ENCODE measurements around the gene FARSA.
A peak's percentile ranks its signal among the peaks of the same experiment; 100 is the strongest.
"Not testable (repeated sequence)": the region's sequence is repeated elsewhere in the genome, so short reads cannot be mapped to it uniquely, and the experiment has no call there.

The FARSA gene

GRCh38 chr19:12953799-12954611, 20.5 kb upstream of the FARSA start:
- H2AK5ac ChIP-seq (ENCODE audit: low read depth, low read length) = no peak overlapping the region
- H4K8ac ChIP-seq (ENCODE audit: low read depth, low read length) = no peak overlapping the region
- no peak for DNase-seq (ENCODE audit: low spot score)
- H3K36me3 ChIP-seq (replicated peaks in 1 of 2; ENCODE audit: control insufficient read depth in 2 of 2, insufficient read depth in 2 of 2, low read length in 2 of 2) = peaks cover 36 to 68% of the 10 kb centered on the region in 2 donors
- no peak overlapping the region for H3K18ac ChIP-seq (ENCODE audit: low read length)
- no CpG with 5 or more reads among the region's 12 CpGs for WGBS, 2 donors (ENCODE audit: extremely low coverage in 2 of 2, insufficient read length in 2 of 2, insufficient replicate concordance in 1 of 2)
- no peak overlapping the region for H2BK12ac ChIP-seq (ENCODE audit: low read length)
- no peak overlapping the region for H3K23ac ChIP-seq (ENCODE audit: low read depth, low read length, poor library complexity)
- no peak overlapping the region for H3K9ac ChIP-seq (ENCODE audit: low read depth, low read length, poor library complexity)
- H3K4ac ChIP-seq (ENCODE audit: low read length) = no peak overlapping the region
- no peak overlapping the region for H2BK120ac ChIP-seq (ENCODE audit: low read depth, low read length)
- no peak overlapping the region for H2AFZ ChIP-seq (ENCODE audit: low read length)
- H2BK15ac ChIP-seq (ENCODE audit: low read length) = no peak overlapping the region
- no peak overlapping the region for H3K14ac ChIP-seq (ENCODE audit: low read length)
- no peaks in the 10 kb centered on the region for H3K4me1 ChIP-seq (ENCODE audit: control insufficient read depth in 2 of 2, insufficient read depth in 1 of 2, low read depth in 1 of 2, low read length in 2 of 2)
- no peaks in the 10 kb centered on the region for H3K9me3 ChIP-seq (replicated peaks in 1 of 2; ENCODE audit: control insufficient read depth in 2 of 2, insufficient read depth in 1 of 2, low read depth in 1 of 2, low read length in 2 of 2)
- H3K4me2 ChIP-seq (ENCODE audit: insufficient read depth, low read length, poor library complexity, severe bottlenecking) = no peak overlapping the region
- no peaks in the 10 kb centered on the region for H3K27me3 ChIP-seq (ENCODE audit: control insufficient read depth in 3 of 3, insufficient read depth in 3 of 3, low read depth in 1 of 3, low read length in 3 of 3)
- peak overlapping the region; percentile 43 for H2BK5ac ChIP-seq (ENCODE audit: low read length)
- H3K79me1 ChIP-seq (ENCODE audit: low read depth, low read length) = peaks cover 11% of the 10 kb centered on the region
- H3K4me3 ChIP-seq (ENCODE audit: low read length in 2 of 2) = no peak overlapping the region
- no peak overlapping the region for H4K91ac ChIP-seq (ENCODE audit: low read depth, low read length, poor library complexity)
- H3K27ac ChIP-seq (replicated peaks; ENCODE audit: low read length) = no peak overlapping the region

DNA sequence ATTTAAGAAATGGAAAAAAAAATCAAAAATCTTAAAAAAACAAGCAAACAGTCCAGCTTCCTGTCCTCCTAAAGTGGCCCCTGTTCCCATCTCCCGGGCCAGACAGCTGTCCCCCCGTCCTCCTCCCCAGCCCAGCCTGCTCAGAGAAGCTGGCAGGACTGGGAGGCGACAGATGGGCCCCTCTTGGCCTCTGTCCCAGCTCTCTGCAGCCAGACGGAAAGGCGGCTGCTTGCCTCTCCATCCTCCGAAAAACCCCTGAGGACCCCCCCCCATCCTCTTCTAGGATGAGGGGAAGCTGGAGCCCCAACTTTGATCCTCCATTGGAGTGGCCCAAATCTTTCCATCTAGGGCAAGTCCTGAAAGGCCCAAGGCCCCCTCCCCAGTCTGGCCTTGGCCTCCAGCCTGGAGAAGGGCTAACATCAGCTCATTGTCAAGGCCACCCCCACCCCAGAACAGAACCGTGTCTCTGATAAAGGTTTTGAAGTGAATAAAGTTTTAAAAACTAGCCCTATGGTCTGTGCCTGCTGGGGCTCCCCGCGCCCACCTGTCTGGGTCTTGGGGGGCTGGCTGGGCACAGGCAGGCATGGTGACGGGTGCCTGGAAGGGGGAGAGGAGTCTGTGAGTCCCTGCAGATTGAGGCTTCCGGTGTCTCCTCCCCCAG, 19.8 kb upstream of the FARSA start:
- Histone ChIP-seq H3K4ac (ENCODE audit: low read length) (no peak overlapping the region), H2AFZ (ENCODE audit: low read length) (no peak overlapping the region), H4K91ac (ENCODE audit: low read depth, low read length, poor library complexity) (no peak overlapping the region), H2BK120ac (ENCODE audit: low read depth, low read length) (no peak overlapping the region), H2AK5ac (ENCODE audit: low read depth, low read length) (no peak overlapping the region), H2BK5ac (ENCODE audit: low read length) (peak overlapping the region; percentile 43), H2BK12ac (ENCODE audit: low read length) (no peak overlapping the region), H3K23ac (ENCODE audit: low read depth, low read length, poor library complexity) (no peak overlapping the region), H3K9me3 (replicated peaks in 1 of 2; ENCODE audit: control insufficient read depth in 2 of 2, insufficient read depth in 1 of 2, low read depth in 1 of 2, low read length in 2 of 2) (no peaks in the 10 kb centered on the region), H3K27ac (replicated peaks; ENCODE audit: low read length) (no peak overlapping the region), H3K4me3 (ENCODE audit: low read length in 2 of 2) (no peak overlapping the region), H3K79me1 (ENCODE audit: low read depth, low read length) (peaks cover 15% of the 10 kb centered on the region), H4K8ac (ENCODE audit: low read depth, low read length) (no peak overlapping the region), H3K18ac (ENCODE audit: low read length) (no peak overlapping the region), H3K4me1 (ENCODE audit: control insufficient read depth in 2 of 2, insufficient read depth in 1 of 2, low read depth in 1 of 2, low read length in 2 of 2) (no peaks in the 10 kb centered on the region), H3K4me2 (ENCODE audit: insufficient read depth, low read length, poor library complexity, severe bottlenecking) (no peak overlapping the region), H3K9ac (ENCODE audit: low read depth, low read length, poor library complexity) (no peak overlapping the region), H3K27me3 (ENCODE audit: control insufficient read depth in 3 of 3, insufficient read depth in 3 of 3, low read depth in 1 of 3, low read length in 3 of 3) (no peaks in the 10 kb centered on the region), H2BK15ac (ENCODE audit: low read length) (no peak overlapping the region), H3K14ac (ENCODE audit: low read length) (no peak overlapping the region), H3K36me3 (replicated peaks in 1 of 2; ENCODE audit: control insufficient read depth in 2 of 2, insufficient read depth in 2 of 2, low read length in 2 of 2) (peaks cover 43 to 75% of the 10 kb centered on the region in 2 donors)
- no peak for DNase-seq (ENCODE audit: low spot score)
- WGBS, 2 donors (ENCODE audit: extremely low coverage in 2 of 2, insufficient read length in 2 of 2, insufficient replicate concordance in 1 of 2) = no CpG with 5 or more reads among the region's 11 CpGs

- Histone ChIP-seq H4K91ac (ENCODE audit: low read depth, low read length, poor library complexity) (no peak overlapping the region), H2BK15ac (ENCODE audit: low read length) (no peak overlapping the region), H3K9me3 (replicated peaks in 1 of 2; ENCODE audit: control insufficient read depth in 2 of 2, insufficient read depth in 1 of 2, low read depth in 1 of 2, low read length in 2 of 2) (no peaks in the 10 kb centered on the region), H2AFZ (ENCODE audit: low read length) (no peak overlapping the region), H4K8ac (ENCODE audit: low read depth, low read length) (no peak overlapping the region), H2BK5ac (ENCODE audit: low read length) (no peak overlapping the region), H3K4me2 (ENCODE audit: insufficient read depth, low read length, poor library complexity, severe bottlenecking) (no peak overlapping the region), H2BK12ac (ENCODE audit: low read length) (no peak overlapping the region), H3K14ac (ENCODE audit: low read length) (no peak overlapping the region), H3K18ac (ENCODE audit: low read length) (no peak overlapping the region), H3K36me3 (replicated peaks in 1 of 2; ENCODE audit: control insufficient read depth in 2 of 2, insufficient read depth in 2 of 2, low read length in 2 of 2) (peaks cover 50 to 82% of the 10 kb centered on the region in 2 donors), H3K79me1 (ENCODE audit: low read depth, low read length) (peaks cover 17% of the 10 kb centered on the region), H3K23ac (ENCODE audit: low read depth, low read length, poor library complexity) (peak overlapping the region; percentile 57), H2BK120ac (ENCODE audit: low read depth, low read length) (no peak overlapping the region), H3K9ac (ENCODE audit: low read depth, low read length, poor library complexity) (no peak overlapping the region), H2AK5ac (ENCODE audit: low read depth, low read length) (no peak overlapping the region), H3K4me3 (ENCODE audit: low read length in 2 of 2) (no peak overlapping the region), H3K27ac (replicated peaks; ENCODE audit: low read length) (no peak overlapping the region), H3K4me1 (ENCODE audit: control insufficient read depth in 2 of 2, insufficient read depth in 1 of 2, low read depth in 1 of 2, low read length in 2 of 2) (no peaks in the 10 kb centered on the region), H3K27me3 (ENCODE audit: control insufficient read depth in 3 of 3, insufficient read depth in 3 of 3, low read depth in 1 of 3, low read length in 3 of 3) (no peaks in the 10 kb centered on the region), H3K4ac (ENCODE audit: low read length) (no peak overlapping the region)
- DNase-seq (ENCODE audit: low spot score) = no peak
- WGBS, 2 donors (ENCODE audit: extremely low coverage in 2 of 2, insufficient read length in 2 of 2, insufficient replicate concordance in 1 of 2) = no CpG with 5 or more reads among the region's 12 CpGs
These were observed 19.1 kb upstream of the FARSA start for GRCh38 chr19:12952488-12953137.

- not testable (repeated sequence) for H3K4me3 ChIP-seq (ENCODE audit: low read length in 2 of 2); H3K4me1 ChIP-seq (ENCODE audit: control insufficient read depth in 2 of 2, insufficient read depth in 1 of 2, low read depth in 1 of 2, low read length in 2 of 2); H2BK120ac ChIP-seq (ENCODE audit: low read depth, low read length); H3K14ac ChIP-seq (ENCODE audit: low read length); H3K27me3 ChIP-seq (ENCODE audit: control insufficient read depth in 3 of 3, insufficient read depth in 3 of 3, low read depth in 1 of 3, low read length in 3 of 3); H3K9ac ChIP-seq (ENCODE audit: low read depth, low read length, poor library complexity); H2AK5ac ChIP-seq (ENCODE audit: low read depth, low read length); H3K23ac ChIP-seq (ENCODE audit: low read depth, low read length, poor library complexity); H2BK12ac ChIP-seq (ENCODE audit: low read length); H3K9me3 ChIP-seq (replicated peaks in 1 of 2; ENCODE audit: control insufficient read depth in 2 of 2, insufficient read depth in 1 of 2, low read depth in 1 of 2, low read length in 2 of 2); H3K4me2 ChIP-seq (ENCODE audit: insufficient read depth, low read length, poor library complexity, severe bottlenecking); DNase-seq (ENCODE audit: low spot score); H2BK15ac ChIP-seq (ENCODE audit: low read length); H3K18ac ChIP-seq (ENCODE audit: low read length); H3K4ac ChIP-seq (ENCODE audit: low read length); H4K8ac ChIP-seq (ENCODE audit: low read depth, low read length); H2AFZ ChIP-seq (ENCODE audit: low read length); H3K27ac ChIP-seq (replicated peaks; ENCODE audit: low read length); H4K91ac ChIP-seq (ENCODE audit: low read depth, low read length, poor library complexity); H2BK5ac ChIP-seq (ENCODE audit: low read length)
- WGBS, 2 donors (ENCODE audit: extremely low coverage in 2 of 2, insufficient read length in 2 of 2, insufficient replicate concordance in 1 of 2) = no CpG with 5 or more reads among the region's 6 CpGs
- Histone ChIP-seq H3K79me1 (ENCODE audit: low read depth, low read length) (peaks cover 17% of the 10 kb centered on the region), H3K36me3 (replicated peaks in 1 of 2; ENCODE audit: control insufficient read depth in 2 of 2, insufficient read depth in 2 of 2, low read length in 2 of 2) (peaks cover 52 to 88% of the 10 kb centered on the region in 2 donors)
These were observed 18.5 kb upstream of the FARSA start for GRCh38 chr19:12952050-12952449.
